Tibial artery (tissue), 4 donors: ENCODE data around the gene STAM.

Experiments
- DNase-seq, 2 donors: peaks; one replicate each; pipeline ENCODE4 v3.0.0-alpha.2; 2019
- H3K27ac ChIP-seq, 2 donors: fragments of 200-600 bp; sonication (generic) in 1 of 2; 1 replicate in 1 of 2; 2 replicates in 1 of 2; pipeline ENCODE4 v1.5.1; 2018 to 2019; ENCODE audit warnings: mild to moderate bottlenecking in 1 of 2
- H3K27me3 ChIP-seq, 2 donors: fragments of 200-600 bp; sonication (generic) in 1 of 2; one replicate each; pipeline versions ENCODE4 v1.5.1 to v1.6.0; 2016 to 2019
- H3K36me3 ChIP-seq, 3 donors: fragments of 200-600 bp; sonication (generic) in 2 of 3; one replicate each; pipeline ENCODE4 v1.5.1; 2016 to 2019; ENCODE audit warnings: mild to moderate bottlenecking in 2 of 3
- H3K4me1 ChIP-seq, 4 donors: fragments of 200-600 bp; sonication (generic) in 2 of 4; 1 replicate in 3 of 4; 2 replicates in 1 of 4; pipeline ENCODE4 v1.5.1; 2016 to 2019
- H3K4me3 ChIP-seq, 2 donors: fragments of 200-600 bp; sonication (generic) in 1 of 2; 1 replicate in 1 of 2; 2 replicates in 1 of 2; pipeline ENCODE4 v1.5.1; 2018 to 2019; ENCODE audit warnings: mild to moderate bottlenecking in 2 of 2
- H3K9me3 ChIP-seq, 3 donors: fragments of 200-600 bp; sonication (generic) in 1 of 3; one replicate each; pipeline ENCODE4 v1.5.1; 2016 to 2019
- CTCF ChIP-seq, 2 experiments: fragments of 200-600 bp in 1 of 2; fragments of 450-650 bp in 1 of 2; IDR thresholded peaks; one replicate each; pipeline ENCODE4 v1.5.1; 2017 to 2019; ENCODE audit warnings: antibody characterized with exemption in 2 of 2, mild to moderate bottlenecking in 1 of 2, moderate library complexity in 1 of 2
- intact Hi-C: fragments of 100-400 bp; cut with DNase I; formaldehyde crosslinking; loops from one replicate; pipeline ENCODE4 v1.15.0; 2023; ENCODE audit warnings: low total_unique reads

STAM gene

GRCh38 chr10:17758200-17758599 lies 114.2 kb downstream of the STAM start:
- no peak for TF ChIP-seq CTCF (IDR thresholded peaks at IDR 0.05)
- H3K9me3 ChIP-seq = no peaks in the 10 kb centered on the region
- no peaks in the 10 kb centered on the region for H3K4me1 ChIP-seq
- H3K27me3 ChIP-seq = no peaks in the 10 kb centered on the region
- no peak overlapping the region for H3K27ac ChIP-seq
- H3K4me3 ChIP-seq = no peak overlapping the region
- H3K36me3 ChIP-seq = no peaks in the 10 kb centered on the region
- DNase-seq = no peak
- intact Hi-C loops = no loop called here

GRCh38 chr10:17758896-17759295 lies 114.9 kb downstream of the STAM start:
- no peak for TF ChIP-seq CTCF (IDR thresholded peaks at IDR 0.05)
- no peak overlapping the region for H3K27ac ChIP-seq

DNA sequence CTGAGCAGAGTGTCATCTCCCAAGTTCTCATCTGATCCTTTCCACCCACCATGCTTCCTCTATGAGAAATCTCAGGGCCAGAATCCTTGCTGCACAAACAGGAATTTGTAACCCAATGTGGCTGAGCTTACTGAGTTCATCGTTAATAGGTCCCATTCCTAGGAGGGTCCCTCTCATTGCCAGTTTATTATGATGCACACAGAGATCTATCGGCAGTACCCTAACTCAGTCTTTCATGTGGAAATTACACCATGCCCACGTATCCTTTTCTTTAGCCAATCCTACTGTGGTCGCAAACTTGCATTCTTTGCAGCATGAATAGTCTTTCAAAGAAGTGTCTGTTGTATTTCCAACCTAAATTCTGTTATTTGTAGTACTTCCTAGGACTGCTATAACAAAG lies 120.2 kb downstream of the STAM start:
- Histone ChIP-seq H3K27ac (no peak overlapping the region), H3K27me3 (no peaks in the 10 kb centered on the region), H3K36me3 (no peaks in the 10 kb centered on the region), H3K9me3 (no peaks in the 10 kb centered on the region), H3K4me1 (no peaks in the 10 kb centered on the region), H3K4me3 (no peak overlapping the region)
- no peak for TF ChIP-seq CTCF (IDR thresholded peaks at IDR 0.05)
- intact Hi-C loops = no loop called here
- DNase-seq = no peak

More at GRCh38 chr10:17758896-17759295, 114.9 kb downstream of the STAM start:
- intact Hi-C loops = no loop called here
- H3K4me1 ChIP-seq = no peaks in the 10 kb centered on the region
- H3K36me3 ChIP-seq = no peaks in the 10 kb centered on the region
- no peaks in the 10 kb centered on the region for H3K9me3 ChIP-seq
- no peak for DNase-seq
- H3K4me3 ChIP-seq = no peak overlapping the region
- no peaks in the 10 kb centered on the region for H3K27me3 ChIP-seq

GRCh38 chr10:17765602-17766001 lies 121.7 kb downstream of the STAM start:
- intact Hi-C loops = no loop called here

More at GRCh38 chr10:17765602-17766001, 121.7 kb downstream of the STAM start:
- Histone ChIP-seq H3K4me1 (no peaks in the 10 kb centered on the region), H3K36me3 (no peaks in the 10 kb centered on the region), H3K9me3 (no peaks in the 10 kb centered on the region), H3K4me3 (no peak overlapping the region), H3K27me3 (no peaks in the 10 kb centered on the region), H3K27ac (no peak overlapping the region)
- DNase-seq = no peak
- TF ChIP-seq CTCF (IDR thresholded peaks at IDR 0.05) = no peak
